Caco-2 (cell line): ENCODE data around the gene NFIC. TPM values are rescaled to one million over a fixed set of nuclear protein-coding genes. Genes with fewer than 3 reads are reported as not detected.

Experiments
- BruUV-seq: library from RNA; stranded (reverse); fragments of 400-500 nt; replicated peaks from 2 replicates; lab custom pipeline; 2021; lab: Mats Ljungman, UMichigan
- CTCF ChIA-PET: fragments of 300-600 bp; sonication (Branson Sonifier 250); formaldehyde crosslinking; loops from one replicate; lab custom pipeline; 2022; ENCODE audit warnings: antibody characterized with exemption; lab: Charles Lee
- POLR2A ChIA-PET: fragments of 300-600 bp; sonication (Branson Sonifier 250); formaldehyde crosslinking; loops from one replicate; lab custom pipeline; 2022; ENCODE audit warnings: antibody characterized with exemption; lab: Charles Lee
- DNase-seq, 2 experiments: peaks; one replicate each; pipeline versions ENCODE4 v3.0.0 to v3.0.0-alpha.2; 2020 to 2022
- H3K27me3 ChIP-seq: replicated peaks from 2 replicates; pipeline ENCODE4 v1.6.0; 2011; ENCODE audit warnings: low read length; ENCODE audit not compliant: control insufficient read depth, insufficient read depth
- H3K36me3 ChIP-seq: 2 replicates; pipeline ENCODE4 v1.5.1; 2011; ENCODE audit warnings: low read length; ENCODE audit not compliant: control insufficient read depth, insufficient read depth
- H3K4me1 ChIP-seq: fragments of 250-450 bp; sonication (Bioruptor Pico); 2 replicates; pipeline ENCODE4 v1.5.1; 2020; ENCODE audit warnings: mild to moderate bottlenecking
- H3K4me3 ChIP-seq: 2 replicates; pipeline ENCODE4 v1.5.1; 2011; ENCODE audit warnings: low read depth, mild to moderate bottlenecking, control low read depth, low read length
- H3K9me3 ChIP-seq: fragments of 250-450 bp; sonication (Bioruptor Pico); 2 replicates; pipeline ENCODE4 v1.5.1; 2020; ENCODE audit warnings: mild to moderate bottlenecking, moderate library complexity
- H3K27ac Mint-ChIP-seq: one replicate; pipeline ENCODE4 v1.8.0; 2022; ENCODE audit warnings: mixed read lengths; ENCODE audit not compliant: unreplicated experiment
- H3K27me3 Mint-ChIP-seq: one replicate; pipeline ENCODE4 v1.8.0; 2022; ENCODE audit warnings: mixed read lengths; ENCODE audit not compliant: insufficient read depth, unreplicated experiment
- H3K36me3 Mint-ChIP-seq: one replicate; pipeline ENCODE4 v1.8.0; 2022; ENCODE audit warnings: mild to moderate bottlenecking, mixed read lengths; ENCODE audit not compliant: insufficient read depth, unreplicated experiment
- H3K4me1 Mint-ChIP-seq: one replicate; pipeline ENCODE4 v1.8.0; 2022; ENCODE audit warnings: low read depth, mixed read lengths; ENCODE audit not compliant: unreplicated experiment
- H3K4me3 Mint-ChIP-seq: one replicate; pipeline ENCODE4 v1.8.0; 2022; ENCODE audit warnings: mild to moderate bottlenecking, moderate library complexity, mixed read lengths; ENCODE audit not compliant: unreplicated experiment
- H3K9me3 Mint-ChIP-seq: one replicate; pipeline ENCODE4 v1.8.0; 2022; ENCODE audit warnings: mixed read lengths; ENCODE audit not compliant: unreplicated experiment
- intact Hi-C: fragments of 100-400 bp; cut with micrococcal nuclease; formaldehyde crosslinking; loops from one replicate; pipeline ENCODE4 v1.10.0; 2022; ENCODE audit not compliant: unreplicated experiment
- total RNA-seq: library from RNA; stranded (reverse); gene quantifications from 2 replicates; pipeline ENCODE4 v1.2.3, GENCODE V29; 2022
- TF ChIP-seq, protein P1 (sequence below), 2 experiments: fragments of 200-600 bp in 1 of 2; IDR thresholded peaks; 1 replicate in 1 of 2; 2 replicates in 1 of 2; pipeline versions ENCODE4 v1.5.1 to v1.8.0; 2011 to 2022; ENCODE audit warnings: antibody characterized with exemption in 1 of 2, control low read depth in 1 of 2, inconsistent platforms in 1 of 2, low read depth in 1 of 2, low read length in 1 of 2, mild to moderate bottlenecking in 1 of 2, moderate library complexity in 1 of 2; ENCODE audit not compliant: insufficient read depth in 1 of 2, severe bottlenecking in 1 of 2, unreplicated experiment in 1 of 2

NFIC gene
- total RNA-seq, 1 experiment from 2014 or later, result 5.1 TPM

DNA sequence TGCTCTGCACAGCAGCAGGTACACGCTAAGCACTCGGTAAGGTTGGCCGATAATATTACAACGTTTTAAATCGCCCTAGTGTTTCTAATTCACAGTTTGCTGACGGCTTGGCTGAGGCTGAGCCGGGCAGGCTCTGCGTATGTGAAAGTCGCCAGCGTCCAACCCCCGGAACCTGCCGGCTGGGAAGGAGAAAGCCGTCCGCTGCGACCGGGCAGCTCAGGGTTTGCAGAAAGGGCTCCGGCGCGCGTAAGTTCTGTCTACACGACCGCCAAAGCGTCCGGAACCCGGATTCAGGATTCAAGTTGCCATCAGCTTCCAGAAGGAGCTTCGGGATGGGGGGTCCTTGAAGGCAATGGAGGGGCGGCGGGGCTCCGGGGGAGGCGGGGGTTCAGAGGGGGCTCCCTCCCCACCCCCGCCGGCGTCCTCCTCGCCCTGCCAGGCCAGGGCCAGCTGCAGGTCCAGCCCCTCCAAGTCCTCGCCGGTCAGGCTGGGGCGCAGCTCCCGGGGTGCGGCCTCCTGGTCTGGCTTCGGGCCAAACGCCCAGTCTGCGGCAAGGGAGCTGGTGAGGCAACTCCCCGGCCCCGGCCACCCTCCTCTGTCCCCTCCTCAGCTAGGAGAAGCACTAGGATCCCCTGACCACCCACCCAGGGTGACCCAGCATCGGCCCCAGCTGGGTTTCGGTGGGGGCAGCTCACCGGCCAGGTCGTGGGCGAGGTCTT lies 116.3 kb downstream of the NFIC start:
- no TSS peak for BruUV-seq
- no peak overlapping the region for H3K4me3 ChIP-seq
- Mint-ChIP-seq H3K9me3 (no peaks in the 10 kb centered on the region), H3K27ac (no peak overlapping the region), H3K4me1 (peaks cover 5% of the 10 kb centered on the region), H3K27me3 (no peaks in the 10 kb centered on the region), H3K4me3 (no peak overlapping the region), H3K36me3 (peaks cover 21% of the 10 kb centered on the region)
- intact Hi-C loops, result no loop called here
- H3K9me3 ChIP-seq, result no peaks in the 10 kb centered on the region
- peaks cover 21% of the 10 kb centered on the region for H3K4me1 ChIP-seq
- ChIA-PET POLR2A (no interaction called here), CTCF (no interaction called here)
- H3K36me3 ChIP-seq, result no peaks in the 10 kb centered on the region
- no peak for DNase-seq
- TF ChIP-seq, protein P1, sequence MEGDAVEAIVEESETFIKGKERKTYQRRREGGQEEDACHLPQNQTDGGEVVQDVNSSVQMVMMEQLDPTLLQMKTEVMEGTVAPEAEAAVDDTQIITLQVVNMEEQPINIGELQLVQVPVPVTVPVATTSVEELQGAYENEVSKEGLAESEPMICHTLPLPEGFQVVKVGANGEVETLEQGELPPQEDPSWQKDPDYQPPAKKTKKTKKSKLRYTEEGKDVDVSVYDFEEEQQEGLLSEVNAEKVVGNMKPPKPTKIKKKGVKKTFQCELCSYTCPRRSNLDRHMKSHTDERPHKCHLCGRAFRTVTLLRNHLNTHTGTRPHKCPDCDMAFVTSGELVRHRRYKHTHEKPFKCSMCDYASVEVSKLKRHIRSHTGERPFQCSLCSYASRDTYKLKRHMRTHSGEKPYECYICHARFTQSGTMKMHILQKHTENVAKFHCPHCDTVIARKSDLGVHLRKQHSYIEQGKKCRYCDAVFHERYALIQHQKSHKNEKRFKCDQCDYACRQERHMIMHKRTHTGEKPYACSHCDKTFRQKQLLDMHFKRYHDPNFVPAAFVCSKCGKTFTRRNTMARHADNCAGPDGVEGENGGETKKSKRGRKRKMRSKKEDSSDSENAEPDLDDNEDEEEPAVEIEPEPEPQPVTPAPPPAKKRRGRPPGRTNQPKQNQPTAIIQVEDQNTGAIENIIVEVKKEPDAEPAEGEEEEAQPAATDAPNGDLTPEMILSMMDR (IDR thresholded peaks at IDR 0.05; ENCODE audit: insufficient read depth in 1 of 2, low read depth in 1 of 2, low read length in 1 of 2, severe bottlenecking in 1 of 2, unreplicated experiment in 1 of 2), result no peak
- H3K27me3 ChIP-seq, result no peaks in the 10 kb centered on the region

- DNase-seq, result no peak
- BruUV-seq, result no TSS peak
- Mint-ChIP-seq H3K4me1 (peaks cover 5% of the 10 kb centered on the region), H3K9me3 (no peaks in the 10 kb centered on the region), H3K4me3 (no peak within 1 kb of the TSS), H3K27me3 (no peaks in the 10 kb centered on the region), H3K36me3 (peaks cover 16% of the 10 kb centered on the region), H3K27ac (no peak within 1 kb of the TSS)
- Histone ChIP-seq H3K9me3 (no peaks in the 10 kb centered on the region), H3K4me1 (peaks cover 21% of the 10 kb centered on the region), H3K36me3 (no peaks in the 10 kb centered on the region), H3K4me3 (no peak within 1 kb of the TSS), H3K27me3 (no peaks in the 10 kb centered on the region)
- CTCF ChIA-PET, result no interaction called here
- POLR2A ChIA-PET, result no interaction called here
- intact Hi-C loops, result no loop called here
- TF ChIP-seq, protein P1 (IDR thresholded peaks at IDR 0.05; ENCODE audit: insufficient read depth in 1 of 2, low read depth in 1 of 2, low read length in 1 of 2, severe bottlenecking in 1 of 2, unreplicated experiment in 1 of 2), result no peak
Measured at GRCh38 chr19:3483226-3483628, 116.8 kb downstream of the NFIC start, which contains the start of gene SMIM44. TSS of gene SMIM44 (minus strand) at chr19:3483441. CDS start at chr19:3483403, 38 bp downstream.

DNA sequence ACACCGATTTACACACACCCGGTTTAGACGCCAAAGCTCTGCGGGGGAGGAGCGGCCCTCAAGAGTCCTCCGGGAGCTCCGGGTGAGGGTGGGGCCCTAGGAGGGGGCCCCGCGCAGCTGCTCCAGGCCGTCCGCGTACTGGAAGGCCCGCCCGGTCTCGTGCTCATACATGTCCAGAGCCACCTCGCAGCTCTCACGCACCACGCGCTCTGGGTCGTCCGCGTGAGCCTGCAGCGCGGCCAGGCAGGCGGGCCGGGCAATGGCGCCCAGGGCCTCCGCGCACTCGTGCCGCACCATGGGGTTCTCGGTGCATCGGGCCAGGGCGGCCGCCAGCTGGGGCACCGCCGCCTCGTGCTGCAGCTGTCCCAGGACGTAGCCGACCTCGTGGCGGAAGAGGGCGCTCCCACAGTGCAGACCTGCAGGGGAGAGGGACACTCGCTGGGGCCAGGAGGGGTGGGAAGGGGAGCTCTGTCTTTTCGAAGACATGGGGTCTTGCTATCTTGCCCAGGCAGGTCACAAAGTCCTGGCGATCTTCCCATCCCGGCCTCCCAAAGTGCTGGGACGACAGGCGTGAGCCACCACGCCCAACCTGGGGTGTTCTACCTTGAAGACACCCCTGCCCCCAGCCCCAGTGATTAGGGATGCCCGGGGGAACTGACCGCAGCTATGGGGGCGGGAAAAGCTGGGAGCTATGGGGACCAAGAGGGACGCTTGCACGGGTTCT lies 125.2 kb downstream of the NFIC start:
- Mint-ChIP-seq H3K4me3 (no peak overlapping the region), H3K4me1 (no peaks in the 10 kb centered on the region), H3K36me3 (peaks cover 22% of the 10 kb centered on the region), H3K9me3 (no peaks in the 10 kb centered on the region), H3K27me3 (no peaks in the 10 kb centered on the region), H3K27ac (no peak overlapping the region)
- ChIA-PET CTCF (interaction anchor here (0.5 kb wide), 1 partner anchor 12 kb away, joined by 12 read pairs; no protein-coding TSS in a partner anchor), POLR2A (interaction anchor here (0.5 kb wide), 1 partner anchor 154 kb away, joined by 5 read pairs; no protein-coding TSS in a partner anchor)
- H3K27me3 ChIP-seq, result no peaks in the 10 kb centered on the region
- TF ChIP-seq, protein P1 (IDR thresholded peaks at IDR 0.05; ENCODE audit: insufficient read depth in 1 of 2, low read depth in 1 of 2, low read length in 1 of 2, severe bottlenecking in 1 of 2, unreplicated experiment in 1 of 2), result no peak
- BruUV-seq, result no TSS peak
- intact Hi-C loops, result no loop called here
- no peaks in the 10 kb centered on the region for H3K4me1 ChIP-seq
- no peak overlapping the region for H3K4me3 ChIP-seq
- H3K36me3 ChIP-seq, result no peaks in the 10 kb centered on the region
- no peak for DNase-seq
- no peaks in the 10 kb centered on the region for H3K9me3 ChIP-seq
